ENCODE data around the gene AKR1E2.

AKR1E2 gene

GRCh38 chr10:4809156-4809555 is 16.9 kb upstream of the AKR1E2 start:
- no peak for TF ChIP-seq ZNF398 (tag by site-specific recombination; IDR thresholded peaks at IDR 0.05)
- H3K9me3 ChIP-seq (ENCODE audit: control insufficient read depth, insufficient read depth, low read depth, low read length): no peaks in the 10 kb centered on the region
- ChIA-PET CTCF (no interaction called here), POLR2A (no interaction called here)
- H3K27ac ChIP-seq (ENCODE audit: extremely low read depth, low read depth, low read length): no peak overlapping the region
- no peak overlapping the region for H3K4me3 ChIP-seq (ENCODE audit: low read depth, low read length)
- H3K36me3 ChIP-seq (ENCODE audit: control insufficient read depth in 2 of 2, insufficient read depth in 1 of 2, low read length in 2 of 2): no peaks in the 10 kb centered on the region
- H3K4me1 ChIP-seq (ENCODE audit: control insufficient read depth, insufficient read depth, low read length): no peaks in the 10 kb centered on the region

- H3K9me3 ChIP-seq (ENCODE audit: control insufficient read depth, insufficient read depth, low read depth, low read length): no peaks in the 10 kb centered on the region
- TF ChIP-seq BCL11B (tag by site-specific recombination; IDR thresholded peaks at IDR 0.05; ENCODE audit: low read depth): no peak
- TF ChIP-seq SCRT1 (tag by site-specific recombination; IDR thresholded peaks at IDR 0.05; ENCODE audit: borderline replicate concordance): no peak
- no peak for TF ChIP-seq GFI1B (tag by site-specific recombination; IDR thresholded peaks at IDR 0.05)
- ChIA-PET POLR2A (no interaction called here), CTCF (interaction anchor here (0.7 kb wide), 1 partner anchor 43 kb away, joined by 3 read pairs; no protein-coding TSS in a partner anchor)
- H3K36me3 ChIP-seq (ENCODE audit: control insufficient read depth in 2 of 2, insufficient read depth in 1 of 2, low read length in 2 of 2): no peaks in the 10 kb centered on the region
- H3K4me1 ChIP-seq (ENCODE audit: control insufficient read depth, insufficient read depth, low read length): no peaks in the 10 kb centered on the region
- no peak overlapping the region for H3K4me3 ChIP-seq (ENCODE audit: low read depth, low read length)
- H3K27ac ChIP-seq (ENCODE audit: extremely low read depth, low read depth, low read length): no peak overlapping the region
Observed at GRCh38 chr10:4810092-4810491, 15.9 kb upstream of the AKR1E2 start.

DNA sequence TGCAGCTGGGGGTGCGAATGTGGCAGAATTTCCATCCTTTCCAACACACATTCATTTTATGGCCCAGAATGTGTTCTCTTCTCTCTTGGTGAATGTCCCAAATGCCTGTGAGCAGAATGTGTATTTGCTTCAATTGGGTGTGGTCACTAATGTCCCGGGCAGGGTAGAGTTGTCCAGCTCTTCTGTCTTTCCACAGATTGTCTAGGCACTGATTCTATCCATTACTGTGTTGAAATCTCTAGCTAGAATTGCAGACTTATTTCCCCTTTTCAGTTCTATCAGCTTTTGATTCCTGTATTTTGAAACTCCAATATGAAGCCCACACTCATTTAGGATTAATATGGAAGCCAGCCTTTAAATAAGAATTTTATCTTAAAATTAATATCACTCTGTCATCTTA is 14.0 kb upstream of the AKR1E2 start:
- no peaks in the 10 kb centered on the region for H3K36me3 ChIP-seq (ENCODE audit: control insufficient read depth in 2 of 2, insufficient read depth in 1 of 2, low read length in 2 of 2)
- no peak overlapping the region for H3K4me3 ChIP-seq (ENCODE audit: low read depth, low read length)
- H3K27ac ChIP-seq (ENCODE audit: extremely low read depth, low read depth, low read length): no peak overlapping the region
- no peaks in the 10 kb centered on the region for H3K4me1 ChIP-seq (ENCODE audit: control insufficient read depth, insufficient read depth, low read length)
- POLR2A ChIA-PET: no interaction called here
- H3K9me3 ChIP-seq (ENCODE audit: control insufficient read depth, insufficient read depth, low read depth, low read length): no peaks in the 10 kb centered on the region
- CTCF ChIA-PET: interaction anchor here (0.6 to 0.7 kb wide), 3 partner anchors 40 to 505 kb away, joined by 3 read pairs; no protein-coding TSS in a partner anchor
- TF ChIP-seq, protein P1, sequence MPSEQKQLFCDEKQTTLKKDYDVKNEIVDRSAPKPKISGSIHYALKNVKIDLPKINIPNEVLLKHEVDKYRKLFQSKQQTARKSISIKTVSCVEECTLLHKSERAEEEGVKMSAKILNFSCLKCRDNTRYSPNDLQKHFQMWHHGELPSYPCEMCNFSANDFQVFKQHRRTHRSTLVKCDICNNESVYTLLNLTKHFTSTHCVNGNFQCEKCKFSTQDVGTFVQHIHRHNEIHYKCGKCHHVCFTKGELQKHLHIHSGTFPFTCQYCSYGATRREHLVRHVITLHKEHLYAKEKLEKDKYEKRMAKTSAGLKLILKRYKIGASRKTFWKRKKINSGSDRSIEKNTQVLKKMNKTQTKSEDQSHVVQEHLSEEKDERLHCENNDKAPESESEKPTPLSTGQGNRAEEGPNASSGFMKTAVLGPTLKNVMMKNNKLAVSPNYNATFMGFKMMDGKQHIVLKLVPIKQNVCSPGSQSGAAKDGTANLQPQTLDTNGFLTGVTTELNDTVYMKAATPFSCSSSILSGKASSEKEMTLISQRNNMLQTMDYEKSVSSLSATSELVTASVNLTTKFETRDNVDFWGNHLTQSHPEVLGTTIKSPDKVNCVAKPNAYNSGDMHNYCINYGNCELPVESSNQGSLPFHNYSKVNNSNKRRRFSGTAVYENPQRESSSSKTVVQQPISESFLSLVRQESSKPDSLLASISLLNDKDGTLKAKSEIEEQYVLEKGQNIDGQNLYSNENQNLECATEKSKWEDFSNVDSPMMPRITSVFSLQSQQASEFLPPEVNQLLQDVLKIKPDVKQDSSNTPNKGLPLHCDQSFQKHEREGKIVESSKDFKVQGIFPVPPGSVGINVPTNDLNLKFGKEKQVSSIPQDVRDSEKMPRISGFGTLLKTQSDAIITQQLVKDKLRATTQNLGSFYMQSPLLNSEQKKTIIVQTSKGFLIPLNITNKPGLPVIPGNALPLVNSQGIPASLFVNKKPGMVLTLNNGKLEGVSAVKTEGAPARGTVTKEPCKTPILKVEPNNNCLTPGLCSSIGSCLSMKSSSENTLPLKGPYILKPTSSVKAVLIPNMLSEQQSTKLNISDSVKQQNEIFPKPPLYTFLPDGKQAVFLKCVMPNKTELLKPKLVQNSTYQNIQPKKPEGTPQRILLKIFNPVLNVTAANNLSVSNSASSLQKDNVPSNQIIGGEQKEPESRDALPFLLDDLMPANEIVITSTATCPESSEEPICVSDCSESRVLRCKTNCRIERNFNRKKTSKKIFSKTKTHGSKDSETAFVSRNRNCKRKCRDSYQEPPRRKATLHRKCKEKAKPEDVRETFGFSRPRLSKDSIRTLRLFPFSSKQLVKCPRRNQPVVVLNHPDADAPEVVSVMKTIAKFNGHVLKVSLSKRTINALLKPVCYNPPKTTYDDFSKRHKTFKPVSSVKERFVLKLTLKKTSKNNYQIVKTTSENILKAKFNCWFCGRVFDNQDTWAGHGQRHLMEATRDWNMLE (tag by site-specific recombination; conservative IDR thresholded peaks at IDR 0.05; ENCODE audit: low read depth): no peak
- TF ChIP-seq ZNF555 (tag by site-specific recombination; conservative IDR thresholded peaks at IDR 0.05) (no peak), ZNF777 (tag by site-specific recombination; IDR thresholded peaks at IDR 0.05; ENCODE audit: borderline replicate concordance) (no peak), ZNF214 (tag by site-specific recombination; IDR thresholded peaks at IDR 0.05; ENCODE audit: borderline replicate concordance) (no peak), ZNF747 (tag by site-specific recombination; IDR thresholded peaks at IDR 0.05) (no peak), ZNF10 (tag by site-specific recombination; IDR thresholded peaks at IDR 0.05) (no peak), ZNF560 (tag by site-specific recombination; IDR thresholded peaks at IDR 0.05; ENCODE audit: borderline replicate concordance) (no peak), TCF7L2 (IDR thresholded peaks at IDR 0.05; ENCODE audit: borderline replicate concordance, low read depth, low read length) (no peak), EGR2 (tag by site-specific recombination; IDR thresholded peaks at IDR 0.05; ENCODE audit: low read depth) (no peak), SP2 (tag by site-specific recombination; IDR thresholded peaks at IDR 0.05) (no peak), ZNF561 (tag by site-specific recombination; IDR thresholded peaks at IDR 0.05; ENCODE audit: borderline replicate concordance) (no peak), ZNF529 (tag by site-specific recombination; IDR thresholded peaks at IDR 0.05; ENCODE audit: insufficient replicate concordance) (no peak), SALL2 (tag by site-specific recombination; IDR thresholded peaks at IDR 0.05; ENCODE audit: borderline replicate concordance) (no peak)
- TF ChIP-seq, protein P2, sequence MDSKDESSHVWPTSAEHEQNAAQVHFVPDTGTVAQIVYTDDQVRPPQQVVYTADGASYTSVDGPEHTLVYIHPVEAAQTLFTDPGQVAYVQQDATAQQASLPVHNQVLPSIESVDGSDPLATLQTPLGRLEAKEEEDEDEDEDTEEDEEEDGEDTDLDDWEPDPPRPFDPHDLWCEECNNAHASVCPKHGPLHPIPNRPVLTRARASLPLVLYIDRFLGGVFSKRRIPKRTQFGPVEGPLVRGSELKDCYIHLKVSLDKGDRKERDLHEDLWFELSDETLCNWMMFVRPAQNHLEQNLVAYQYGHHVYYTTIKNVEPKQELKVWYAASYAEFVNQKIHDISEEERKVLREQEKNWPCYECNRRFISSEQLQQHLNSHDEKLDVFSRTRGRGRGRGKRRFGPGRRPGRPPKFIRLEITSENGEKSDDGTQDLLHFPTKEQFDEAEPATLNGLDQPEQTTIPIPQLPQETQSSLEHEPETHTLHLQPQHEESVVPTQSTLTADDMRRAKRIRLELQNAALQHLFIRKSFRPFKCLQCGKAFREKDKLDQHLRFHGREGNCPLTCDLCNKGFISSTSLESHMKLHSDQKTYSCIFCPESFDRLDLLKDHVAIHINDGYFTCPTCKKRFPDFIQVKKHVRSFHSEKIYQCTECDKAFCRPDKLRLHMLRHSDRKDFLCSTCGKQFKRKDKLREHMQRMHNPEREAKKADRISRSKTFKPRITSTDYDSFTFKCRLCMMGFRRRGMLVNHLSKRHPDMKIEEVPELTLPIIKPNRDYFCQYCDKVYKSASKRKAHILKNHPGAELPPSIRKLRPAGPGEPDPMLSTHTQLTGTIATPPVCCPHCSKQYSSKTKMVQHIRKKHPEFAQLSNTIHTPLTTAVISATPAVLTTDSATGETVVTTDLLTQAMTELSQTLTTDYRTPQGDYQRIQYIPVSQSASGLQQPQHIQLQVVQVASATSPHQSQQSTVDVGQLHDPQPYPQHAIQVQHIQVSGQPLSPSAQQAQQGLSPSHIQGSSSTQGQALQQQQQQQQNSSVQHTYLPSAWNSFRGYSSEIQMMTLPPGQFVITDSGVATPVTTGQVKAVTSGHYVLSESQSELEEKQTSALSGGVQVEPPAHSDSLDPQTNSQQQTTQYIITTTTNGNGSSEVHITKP (tag by site-specific recombination; IDR thresholded peaks at IDR 0.05): no peak

All from HEK293 (cell line).